Ammon's horn (tissue), 1 donor: ENCODE measurements around the gene HHEX.
A peak's percentile ranks its signal among the peaks of the same experiment; 100 is the strongest.
"Not testable (repeated sequence)": the region's sequence is repeated elsewhere in the genome, so short reads cannot be mapped to it uniquely, and the experiment has no call there.

Experiments used
- DNase-seq: peaks from one replicate; pipeline ENCODE4 v3.0.0-alpha.2; 2016; ENCODE audit warnings: low spot score

The HHEX gene

DNA sequence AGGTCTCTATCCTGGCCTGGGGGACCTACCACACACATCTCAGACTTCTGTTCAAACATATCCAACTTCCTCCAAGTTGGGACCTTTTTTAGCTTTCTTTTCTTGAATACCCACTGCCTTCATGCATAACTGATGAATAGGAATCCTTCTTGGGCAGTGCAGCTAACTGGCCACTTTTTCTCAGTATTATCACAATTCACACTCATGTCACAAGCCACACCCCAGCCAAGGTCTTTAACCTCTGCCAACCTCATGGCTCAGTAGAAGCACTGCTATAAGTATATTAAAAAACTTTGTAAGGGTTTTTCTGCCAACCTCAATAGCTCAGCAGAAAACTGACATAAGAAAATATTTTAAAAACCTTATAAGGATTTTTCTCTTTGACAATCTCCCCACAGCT, 44.5 kb downstream of the HHEX start:
- DNase-seq: no peak

DNA sequence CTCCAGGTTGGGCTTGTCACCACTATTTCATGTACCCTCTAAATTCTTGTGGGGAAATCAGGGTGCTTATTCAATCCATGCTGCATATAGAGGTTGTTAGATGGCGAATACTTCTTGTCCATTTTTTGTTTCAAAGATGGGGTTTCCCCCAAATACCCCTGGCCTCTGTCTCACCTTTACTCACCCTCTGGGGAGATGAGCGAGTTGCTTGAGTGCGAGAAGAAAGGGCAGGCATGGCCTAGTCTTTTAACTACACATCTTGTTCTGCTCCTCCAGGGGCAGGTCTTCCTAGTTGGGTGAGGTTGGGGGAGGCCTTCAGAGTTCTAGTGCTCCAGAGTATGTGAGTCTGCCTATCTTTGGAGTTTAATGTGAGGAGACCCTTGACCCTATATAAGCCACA, 46.2 kb downstream of the HHEX start:
- DNase-seq: no peak

DNA sequence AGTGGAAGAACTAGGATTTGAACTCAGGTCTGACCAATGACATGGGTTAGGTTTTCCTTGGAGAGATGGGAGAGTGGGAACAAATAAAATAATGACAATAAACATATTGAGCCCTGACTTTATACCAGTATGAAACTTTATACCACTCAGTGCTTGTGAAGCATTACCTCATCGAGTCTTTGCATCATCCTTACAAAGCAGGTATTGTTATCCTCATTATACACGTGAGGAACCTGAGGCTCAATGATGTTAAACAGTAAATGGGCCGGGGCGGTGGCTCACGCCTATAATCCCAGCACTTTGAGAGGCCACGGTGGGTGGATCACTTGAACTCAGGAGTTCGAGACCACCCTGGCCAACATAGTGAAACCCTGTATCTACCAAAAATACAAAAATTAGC, 47.7 kb downstream of the HHEX start:
- DNase-seq: no peak

DNA sequence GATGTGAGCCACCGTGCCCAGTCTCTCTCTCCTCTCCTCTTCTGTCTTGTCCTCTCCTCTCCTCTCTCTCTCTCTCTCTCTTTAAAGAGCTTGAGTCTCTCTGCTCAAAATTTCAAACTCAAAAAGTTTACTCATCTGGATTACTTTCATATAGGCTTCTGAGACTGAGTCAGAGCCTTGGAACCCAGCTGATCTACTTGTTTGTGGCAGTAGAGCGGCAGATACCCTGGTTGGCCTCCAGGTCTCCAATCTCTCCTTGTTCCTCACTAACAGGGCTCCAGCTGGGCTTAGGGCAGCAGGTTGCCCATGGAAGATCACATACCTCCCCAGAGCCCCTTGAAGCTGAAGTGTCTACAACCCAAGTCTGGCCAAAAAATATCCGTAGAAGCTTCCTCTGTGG, 51.0 kb downstream of the HHEX start:
- no peak for DNase-seq

DNA sequence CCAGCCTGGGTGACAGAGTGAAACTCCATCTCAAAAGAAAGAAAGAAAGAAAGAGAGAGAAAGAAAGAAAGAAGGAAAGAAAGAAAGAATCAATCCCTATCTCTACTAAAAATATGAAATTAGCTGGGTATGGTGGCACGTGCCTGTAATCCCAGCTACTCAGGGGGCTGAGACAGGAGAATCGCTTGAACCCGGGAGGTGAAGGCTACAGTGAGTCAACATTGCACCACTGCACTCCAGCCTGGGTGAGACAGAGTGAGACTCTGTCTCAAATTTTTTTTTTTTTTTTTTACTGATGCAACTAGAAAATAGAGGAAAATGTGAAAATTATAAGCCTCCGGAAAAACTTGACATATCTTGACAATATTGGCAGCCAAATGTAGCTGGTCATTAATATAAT, 52.0 kb downstream of the HHEX start:
- DNase-seq: not testable (repeated sequence)

DNA sequence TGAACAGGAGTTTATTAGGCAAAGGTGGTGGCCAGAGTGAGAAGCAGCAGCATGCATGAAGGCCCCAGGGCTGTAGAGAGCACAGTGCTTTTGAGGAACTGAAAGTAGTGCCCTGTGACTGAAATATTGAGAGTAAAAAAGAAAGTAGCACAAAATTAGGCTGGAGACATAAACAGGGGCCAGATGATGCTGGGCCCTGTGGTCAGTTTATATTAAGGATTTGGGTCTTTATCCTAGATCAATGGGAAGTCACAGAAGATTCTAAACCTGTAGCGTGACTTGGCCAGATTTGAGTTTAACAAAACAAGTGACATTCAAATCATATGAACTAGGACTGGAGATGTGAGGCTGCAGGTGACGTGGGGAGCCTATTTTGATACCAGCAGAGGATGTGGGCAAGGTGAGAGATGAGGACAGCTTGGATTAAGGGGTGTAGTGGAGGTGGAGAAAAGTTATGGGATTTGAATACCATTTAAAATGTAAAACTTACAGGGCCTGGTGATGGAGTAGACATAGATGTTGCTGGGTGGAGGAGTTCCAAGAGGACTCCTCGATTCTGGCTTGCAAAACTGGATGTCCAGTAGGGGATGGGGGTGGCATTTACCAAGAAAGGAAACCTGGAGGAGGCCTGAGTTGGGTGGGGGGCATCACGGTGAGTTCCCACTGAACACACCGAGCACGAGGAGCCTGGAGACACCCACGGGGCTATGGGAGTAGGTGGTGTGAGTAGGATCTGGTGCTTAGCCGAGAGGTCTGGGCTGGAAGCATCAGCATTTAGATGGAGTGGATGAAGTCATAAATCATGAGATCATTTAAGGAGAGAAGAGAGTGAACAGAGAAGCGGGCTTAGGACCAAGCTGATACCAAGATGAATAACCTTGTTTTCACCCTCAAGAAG, 52.8 kb downstream of the HHEX start:
- DNase-seq: peak; percentile 57
